Measurements from ENCODE around the gene ERC2.

The ERC2 gene

GRCh38 chr3:55669133-55669532 lies 799.1 kb downstream of the ERC2 start:
- TF ChIP-seq CTCF (IDR thresholded peaks at IDR 0.05; ENCODE audit: low read depth, low read length, missing control alignments), result no peak
- DNase-seq (ENCODE audit: extremely low read depth, low read depth), result no peak
- no peak overlapping the region for H3K4me3 ChIP-seq (replicated peaks; ENCODE audit: low read depth, low read length)

GRCh38 chr3:55668359-55668758 lies 799.9 kb downstream of the ERC2 start:
- no peak for TF ChIP-seq CTCF (IDR thresholded peaks at IDR 0.05; ENCODE audit: low read depth, low read length, missing control alignments)
- DNase-seq (ENCODE audit: extremely low read depth, low read depth), result no peak

GRCh38 chr3:55664387-55664786 lies 803.9 kb downstream of the ERC2 start:
- DNase-seq (ENCODE audit: extremely low read depth, low read depth), result no peak
- TF ChIP-seq CTCF (IDR thresholded peaks at IDR 0.05; ENCODE audit: low read depth, low read length, missing control alignments), result no peak
- H3K4me3 ChIP-seq (replicated peaks; ENCODE audit: low read depth, low read length), result no peak overlapping the region

More at GRCh38 chr3:55668359-55668758, 799.9 kb downstream of the ERC2 start:
- no peak overlapping the region for H3K4me3 ChIP-seq (replicated peaks; ENCODE audit: low read depth, low read length)

- H3K4me3 ChIP-seq (replicated peaks; ENCODE audit: low read depth, low read length), result no peak overlapping the region
- no peak for DNase-seq (ENCODE audit: extremely low read depth, low read depth)
- TF ChIP-seq CTCF (IDR thresholded peaks at IDR 0.05; ENCODE audit: low read depth, low read length, missing control alignments), result no peak
Measured at GRCh38 chr3:55662683-55663082, 805.6 kb downstream of the ERC2 start.

- H3K4me3 ChIP-seq (replicated peaks; ENCODE audit: low read depth, low read length), result no peak overlapping the region
- no peak for DNase-seq (ENCODE audit: extremely low read depth, low read depth)
- TF ChIP-seq CTCF (IDR thresholded peaks at IDR 0.05; ENCODE audit: low read depth, low read length, missing control alignments), result no peak
Measured at GRCh38 chr3:55661571-55661970, 806.7 kb downstream of the ERC2 start.

- no peak for TF ChIP-seq CTCF (IDR thresholded peaks at IDR 0.05; ENCODE audit: low read depth, low read length, missing control alignments)
- DNase-seq (ENCODE audit: extremely low read depth, low read depth), result no peak
- no peak overlapping the region for H3K4me3 ChIP-seq (replicated peaks; ENCODE audit: low read depth, low read length)
Measured at GRCh38 chr3:55661141-55661540, 807.1 kb downstream of the ERC2 start.

GRCh38 chr3:55660642-55661041 lies 807.6 kb downstream of the ERC2 start:
- H3K4me3 ChIP-seq (replicated peaks; ENCODE audit: low read depth, low read length), result no peak overlapping the region
- DNase-seq (ENCODE audit: extremely low read depth, low read depth), result no peak
- TF ChIP-seq CTCF (IDR thresholded peaks at IDR 0.05; ENCODE audit: low read depth, low read length, missing control alignments), result no peak
